Neuron (in vitro differentiated cells): ENCODE measurements around the gene ATG4B.

Source experiments
- H2AFZ ChIP-seq: one replicate; pipeline ENCODE4 v1.6.1; 2013; ENCODE audit warnings: low read depth, mild to moderate bottlenecking, inconsistent platforms, low read length, moderate library complexity
- H3K27me3 ChIP-seq: one replicate; pipeline ENCODE4 v1.6.1; 2013; ENCODE audit warnings: low read length; ENCODE audit not compliant: insufficient read depth
- H3K36me3 ChIP-seq: one replicate; pipeline ENCODE4 v1.6.1; 2013; ENCODE audit warnings: low read length; ENCODE audit not compliant: insufficient read depth
- H3K4me1 ChIP-seq: one replicate; pipeline ENCODE4 v1.6.1; 2013; ENCODE audit warnings: low read length; ENCODE audit not compliant: insufficient read depth
- H3K4me3 ChIP-seq: 2 replicates; pipeline ENCODE4 v1.5.1; 2013; ENCODE audit warnings: mild to moderate bottlenecking, low read length, moderate library complexity
- H3K9me3 ChIP-seq: one replicate; pipeline ENCODE4 v1.6.1; 2013; ENCODE audit warnings: low read length

The ATG4B gene

GRCh38 chr2:241603686-241604085, 33.8 kb upstream of the ATG4B start:
- Histone ChIP-seq H2AFZ (no peak overlapping the region), H3K4me3 (no peak overlapping the region), H3K9me3 (no peaks in the 10 kb centered on the region), H3K27me3 (no peaks in the 10 kb centered on the region), H3K36me3 (peaks cover 62% of the 10 kb centered on the region), H3K4me1 (no peaks in the 10 kb centered on the region)

DNA sequence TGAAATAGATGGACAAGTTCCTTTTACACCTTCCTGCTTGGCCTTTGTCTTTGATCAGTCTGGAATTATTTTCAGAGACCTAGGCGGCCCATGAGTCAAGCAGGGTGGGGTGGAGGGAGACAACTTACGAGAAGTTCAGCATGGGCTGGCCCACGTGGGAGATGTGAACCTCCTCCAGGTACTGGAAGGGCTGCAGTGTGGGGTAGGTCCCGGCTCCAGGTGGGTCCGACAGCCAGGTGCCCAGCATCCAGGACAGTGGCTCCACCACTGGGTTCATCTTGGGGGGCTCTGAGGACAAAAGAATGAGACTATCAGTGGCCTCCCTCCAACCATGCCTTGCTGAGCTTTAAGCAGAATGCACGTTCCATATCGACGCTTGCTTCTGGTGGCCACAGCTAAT, 31.3 kb upstream of the ATG4B start:
- H2AFZ ChIP-seq: no peak overlapping the region
- no peaks in the 10 kb centered on the region for H3K27me3 ChIP-seq
- no peaks in the 10 kb centered on the region for H3K9me3 ChIP-seq
- peaks cover 43% of the 10 kb centered on the region for H3K36me3 ChIP-seq
- H3K4me3 ChIP-seq: no peak overlapping the region
- H3K4me1 ChIP-seq: no peaks in the 10 kb centered on the region

DNA sequence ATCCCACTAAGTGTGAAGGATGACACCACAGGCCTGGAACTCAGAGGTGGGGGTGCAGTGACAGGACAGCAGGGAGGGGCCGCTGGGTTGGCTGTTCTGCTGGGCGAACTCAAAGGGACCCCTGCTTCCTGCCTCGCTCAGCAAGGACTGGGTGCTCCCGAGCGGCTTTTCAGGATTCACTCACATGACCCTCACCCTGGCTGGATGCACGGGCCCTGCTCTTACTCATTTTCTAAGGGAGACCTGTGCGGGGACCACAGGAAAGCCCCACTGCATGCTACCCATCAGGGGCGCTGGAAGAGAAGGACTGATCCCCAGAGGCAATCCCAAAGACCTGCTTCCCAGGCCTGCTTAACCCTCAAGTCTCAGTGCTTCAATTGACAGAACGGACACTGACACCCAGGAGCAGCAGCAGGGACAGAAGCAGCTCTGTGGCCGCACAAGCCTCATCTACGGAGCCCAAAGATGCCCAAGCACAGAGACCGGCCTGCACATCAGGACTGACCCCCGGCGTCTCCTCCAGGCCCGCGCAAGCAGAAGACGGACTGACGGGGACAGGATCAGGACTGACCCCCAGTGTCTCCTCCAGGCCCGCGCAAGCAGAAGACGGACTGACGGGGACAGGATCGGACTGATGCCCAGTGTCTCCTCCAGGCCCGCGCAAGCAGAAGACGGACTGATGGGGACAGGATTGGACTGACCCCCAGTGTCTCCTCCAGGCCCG, 30.2 kb upstream of the ATG4B start:
- H3K36me3 ChIP-seq: peaks cover 34% of the 10 kb centered on the region
- no peaks in the 10 kb centered on the region for H3K9me3 ChIP-seq
- no peak overlapping the region for H3K4me3 ChIP-seq
- H3K27me3 ChIP-seq: no peaks in the 10 kb centered on the region
- no peaks in the 10 kb centered on the region for H3K4me1 ChIP-seq
- no peak overlapping the region for H2AFZ ChIP-seq

DNA sequence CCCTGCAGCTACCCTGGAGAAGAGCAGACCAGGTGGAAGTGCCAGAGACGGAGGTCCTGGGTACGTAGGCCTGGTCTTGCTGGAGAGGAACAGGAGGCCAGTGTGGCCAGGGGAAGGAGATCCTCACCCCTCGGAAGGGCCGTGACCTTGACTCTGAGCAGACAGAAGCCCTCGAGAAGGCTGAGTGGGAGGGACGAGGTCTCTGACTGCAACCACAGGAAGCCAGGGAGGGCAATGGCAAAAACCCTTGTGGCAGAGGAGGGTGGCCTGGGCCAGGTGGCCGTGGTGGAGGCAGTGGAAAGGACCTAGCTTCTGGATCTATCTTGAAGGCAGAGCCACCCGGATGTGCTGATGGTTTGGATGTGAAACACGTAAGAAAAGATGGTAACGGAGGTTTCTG, 28.6 kb upstream of the ATG4B start:
- Histone ChIP-seq H3K4me3 (no peak overlapping the region), H3K4me1 (no peaks in the 10 kb centered on the region), H3K27me3 (no peaks in the 10 kb centered on the region), H3K9me3 (no peaks in the 10 kb centered on the region), H3K36me3 (peaks cover 28% of the 10 kb centered on the region), H2AFZ (no peak overlapping the region)

- no peaks in the 10 kb centered on the region for H3K9me3 ChIP-seq
- H2AFZ ChIP-seq: no peak overlapping the region
- H3K27me3 ChIP-seq: no peaks in the 10 kb centered on the region
- no peak overlapping the region for H3K4me3 ChIP-seq
- no peaks in the 10 kb centered on the region for H3K4me1 ChIP-seq
- peaks cover 25% of the 10 kb centered on the region for H3K36me3 ChIP-seq
Measured at GRCh38 chr2:241609859-241610793, 27.4 kb upstream of the ATG4B start.

DNA sequence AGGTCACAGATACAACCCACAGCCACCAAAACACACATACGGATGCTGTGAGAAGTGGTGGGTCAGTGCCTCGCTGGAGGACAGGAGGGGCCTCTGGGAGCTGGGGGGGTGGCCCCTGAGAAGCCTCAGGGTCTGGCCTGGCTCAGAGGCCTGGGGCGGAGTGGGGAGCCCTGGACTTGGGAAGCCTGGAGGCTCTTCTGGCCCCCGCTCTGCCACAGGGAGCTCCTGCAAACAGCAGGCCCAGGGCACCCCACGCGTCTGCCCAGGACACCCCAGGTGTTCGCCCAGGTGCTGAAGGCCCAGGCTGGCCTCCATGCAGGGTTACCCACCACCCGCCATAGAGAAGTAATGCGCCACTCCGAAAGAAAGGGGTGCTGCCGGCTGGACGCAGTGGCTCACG, 26.4 kb upstream of the ATG4B start:
- H2AFZ ChIP-seq: no peak overlapping the region
- no peaks in the 10 kb centered on the region for H3K9me3 ChIP-seq
- no peaks in the 10 kb centered on the region for H3K27me3 ChIP-seq
- peaks cover 17% of the 10 kb centered on the region for H3K36me3 ChIP-seq
- no peaks in the 10 kb centered on the region for H3K4me1 ChIP-seq
- no peak overlapping the region for H3K4me3 ChIP-seq

GRCh38 chr2:241612156-241613016, 25.1 kb upstream of the ATG4B start:
- Histone ChIP-seq H3K9me3 (no peaks in the 10 kb centered on the region), H2AFZ (no peak overlapping the region), H3K4me1 (no peaks in the 10 kb centered on the region), H3K4me3 (no peak overlapping the region), H3K27me3 (no peaks in the 10 kb centered on the region), H3K36me3 (peaks cover 7% of the 10 kb centered on the region)

DNA sequence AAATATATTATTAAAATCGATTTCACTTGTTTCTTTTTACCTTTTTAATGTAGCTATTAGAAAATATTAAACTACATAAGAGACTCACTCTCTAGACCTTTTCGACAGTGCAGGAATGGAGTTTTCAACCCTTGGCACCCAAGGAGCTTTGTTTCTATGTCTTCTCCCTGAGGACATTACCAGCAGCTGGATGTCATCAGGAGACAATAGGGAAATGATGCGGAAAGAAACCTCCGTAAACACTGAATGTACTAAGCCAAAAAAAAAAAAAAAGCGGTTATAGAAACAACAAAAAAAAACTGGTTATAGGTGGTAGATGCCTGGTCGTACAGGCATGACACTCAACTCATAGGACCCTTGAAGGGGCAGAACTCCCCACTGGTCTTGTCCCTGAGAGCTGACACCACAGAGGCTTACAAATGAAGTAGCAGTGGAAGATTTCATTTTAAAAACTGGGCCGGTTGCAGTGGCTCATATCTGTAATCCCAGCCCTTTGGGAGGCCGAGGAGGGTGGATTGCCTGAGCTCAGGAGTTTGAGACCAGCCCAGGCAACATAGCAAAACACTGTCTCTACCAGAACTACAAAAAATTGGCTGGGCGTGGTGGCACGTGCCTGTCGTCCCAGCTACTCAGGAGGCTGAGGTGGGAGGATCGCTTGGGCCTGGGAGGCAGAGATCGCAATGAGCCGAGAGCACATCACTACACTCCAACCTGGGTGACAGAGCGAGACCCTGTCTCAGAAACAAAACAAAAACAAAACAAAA, 24.3 kb upstream of the ATG4B start:
- Histone ChIP-seq H3K9me3 (no peaks in the 10 kb centered on the region), H3K4me1 (no peaks in the 10 kb centered on the region), H3K36me3 (peaks cover 12% of the 10 kb centered on the region), H3K27me3 (no peaks in the 10 kb centered on the region), H2AFZ (no peak overlapping the region), H3K4me3 (no peak overlapping the region)

GRCh38 chr2:241615041-241615440, 22.5 kb upstream of the ATG4B start:
- Histone ChIP-seq H3K4me1 (no peaks in the 10 kb centered on the region), H3K27me3 (no peaks in the 10 kb centered on the region), H2AFZ (no peak overlapping the region), H3K9me3 (no peaks in the 10 kb centered on the region), H3K4me3 (no peak overlapping the region), H3K36me3 (peaks cover 13% of the 10 kb centered on the region)

GRCh38 chr2:241615522-241616052, 21.9 kb upstream of the ATG4B start:
- peaks cover 3% of the 10 kb centered on the region for H3K9me3 ChIP-seq
- H2AFZ ChIP-seq: no peak overlapping the region
- H3K4me3 ChIP-seq: no peak overlapping the region
- peaks cover 17% of the 10 kb centered on the region for H3K36me3 ChIP-seq
- no peaks in the 10 kb centered on the region for H3K27me3 ChIP-seq
- no peaks in the 10 kb centered on the region for H3K4me1 ChIP-seq

DNA sequence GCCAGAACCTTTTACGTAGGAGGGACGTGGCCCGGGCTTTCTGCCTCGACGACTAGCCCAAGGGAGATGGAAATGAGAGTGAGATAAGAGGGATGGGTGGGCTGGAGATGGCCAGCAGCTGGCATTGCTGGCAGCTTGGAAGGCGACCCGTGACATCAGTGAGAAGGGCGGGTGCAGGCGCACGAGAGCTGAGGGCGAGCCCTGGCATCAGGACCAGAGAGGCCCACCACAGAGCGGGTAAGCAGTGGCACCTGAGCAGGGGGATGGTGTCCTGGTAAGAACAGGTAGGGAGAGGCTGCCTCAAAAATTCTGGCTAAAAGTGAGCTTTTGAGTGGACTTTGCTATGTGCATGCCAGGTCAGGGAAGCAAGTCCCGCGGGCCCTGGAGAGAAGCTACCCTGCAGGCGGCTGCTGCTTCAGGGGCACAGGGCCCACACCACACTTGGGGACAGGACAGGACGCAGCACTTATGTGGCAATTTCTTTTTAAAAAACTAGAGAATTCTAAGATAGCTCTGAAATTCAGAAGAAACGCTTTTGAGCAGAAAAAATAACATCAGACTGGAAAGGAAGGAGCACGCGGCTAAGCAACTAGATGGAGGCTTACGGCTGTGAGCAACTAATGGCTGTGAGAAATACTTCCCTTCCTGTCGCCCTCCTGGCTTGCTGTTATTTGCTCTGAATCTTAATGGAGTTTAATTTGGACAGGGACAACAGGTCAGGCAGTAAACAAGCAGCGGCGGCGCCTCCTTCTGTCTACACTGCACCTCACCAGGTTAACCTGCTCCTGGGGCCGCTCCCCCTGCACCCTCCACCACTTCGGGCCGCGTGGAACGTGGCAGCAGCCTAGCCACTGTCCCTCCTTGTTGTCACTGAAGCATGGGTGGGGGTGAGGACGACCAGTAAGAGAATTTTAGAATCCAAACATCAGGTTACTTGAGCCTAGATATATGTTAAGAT, 21.0 kb upstream of the ATG4B start:
- H3K4me3 ChIP-seq: no peak overlapping the region
- H2AFZ ChIP-seq: no peak overlapping the region
- peaks cover 3% of the 10 kb centered on the region for H3K9me3 ChIP-seq
- peaks cover 17% of the 10 kb centered on the region for H3K36me3 ChIP-seq
- H3K27me3 ChIP-seq: no peaks in the 10 kb centered on the region
- H3K4me1 ChIP-seq: no peaks in the 10 kb centered on the region
